HG02852 (cell line): ENCODE data around the gene CRYBA1.

Source experiments
- ATAC-seq: cut with Tn5 transposase; IDR thresholded peaks from one replicate; pipeline ENCODE4 v1.9.1; 2021; ENCODE audit warnings: mild to moderate bottlenecking, moderate library complexity; ENCODE audit not compliant: unreplicated experiment

The CRYBA1 gene

DNA sequence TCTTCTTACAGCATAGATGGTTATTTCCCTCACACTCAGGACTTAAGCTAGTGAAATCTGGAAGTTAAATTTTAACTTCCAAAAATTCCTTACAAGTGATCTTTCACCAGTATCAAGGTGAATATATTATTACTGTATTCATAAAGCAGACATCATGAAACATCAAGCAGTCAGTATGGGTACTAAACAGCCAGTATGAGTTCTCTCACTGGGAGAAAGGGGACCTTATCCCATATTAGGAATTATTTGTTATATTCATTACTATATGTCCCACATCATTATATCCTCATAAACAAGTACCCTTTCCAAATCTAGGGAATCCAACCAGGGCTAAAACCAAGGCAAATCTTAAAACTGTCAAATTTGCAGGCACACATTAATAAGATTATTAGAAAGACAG, 32.0 kb downstream of the CRYBA1 start:
- no peak for ATAC-seq

DNA sequence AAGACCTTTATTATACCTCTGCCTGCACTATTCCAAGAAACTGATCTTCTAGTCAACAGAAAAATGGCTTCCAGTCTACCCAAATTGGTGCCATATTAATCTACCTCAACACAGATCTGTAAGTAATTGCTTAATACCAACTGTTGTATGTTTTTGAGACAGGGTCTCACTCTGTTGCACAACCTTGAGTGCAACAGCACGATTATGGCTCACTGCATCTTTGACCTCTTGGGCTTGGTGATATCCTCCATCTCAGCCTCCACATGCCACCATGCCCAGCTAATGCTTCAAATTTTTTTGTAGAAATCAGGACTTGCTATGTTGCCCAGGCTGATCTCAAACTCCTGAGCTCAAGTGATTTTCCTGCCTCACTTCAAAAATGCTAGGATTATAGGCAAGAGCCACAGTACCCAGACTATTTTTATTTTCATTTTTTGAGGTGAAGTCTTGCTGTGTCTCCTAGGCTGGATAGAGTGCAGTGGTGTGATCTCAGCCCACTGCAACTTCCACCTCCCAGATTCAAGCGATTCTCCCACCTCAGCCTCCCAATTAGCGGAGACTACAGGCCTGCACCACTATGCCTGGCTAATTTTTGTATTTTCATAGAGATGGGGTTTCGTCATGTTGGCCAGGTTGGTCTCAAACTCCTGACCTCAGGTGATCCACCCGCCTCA, 32.9 kb downstream of the CRYBA1 start:
- no peak for ATAC-seq

DNA sequence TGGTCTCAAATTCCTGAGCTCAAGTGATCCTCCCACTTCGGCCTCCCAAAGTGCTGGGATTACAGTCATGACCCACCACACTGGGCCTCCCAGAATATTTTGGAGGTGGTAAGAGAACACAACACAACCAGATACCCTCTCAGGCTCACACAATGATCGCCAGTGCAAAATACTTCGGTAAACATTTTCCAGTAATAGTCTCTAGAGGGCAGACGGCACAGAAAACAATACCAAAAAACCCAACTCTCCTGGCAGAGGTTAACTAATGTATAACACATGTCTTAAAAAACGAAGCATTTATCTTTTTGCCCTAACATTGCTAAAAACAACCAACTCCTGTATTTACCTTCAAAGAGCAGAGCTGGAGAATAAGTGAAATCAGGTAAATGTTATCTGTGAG, 36.8 kb downstream of the CRYBA1 start:
- ATAC-seq = no peak

DNA sequence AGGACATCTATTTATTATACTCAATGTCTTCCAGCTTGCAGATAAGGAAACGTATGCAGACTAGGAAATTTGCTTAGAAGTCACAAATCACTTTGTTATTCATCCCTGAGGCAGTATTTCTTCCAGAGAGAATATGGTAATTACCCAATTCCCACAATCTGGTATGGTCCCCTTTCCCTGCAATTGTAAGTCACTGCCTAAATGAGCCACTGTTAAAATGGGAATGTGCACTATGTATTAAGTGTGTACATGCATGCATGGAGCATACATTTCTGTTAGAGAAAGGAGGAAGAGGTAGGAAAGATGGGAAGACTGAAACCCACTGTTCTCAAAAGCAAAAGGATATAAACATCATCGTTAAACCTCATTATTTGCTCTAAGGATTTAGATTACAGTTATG, 37.3 kb downstream of the CRYBA1 start:
- no peak for ATAC-seq

DNA sequence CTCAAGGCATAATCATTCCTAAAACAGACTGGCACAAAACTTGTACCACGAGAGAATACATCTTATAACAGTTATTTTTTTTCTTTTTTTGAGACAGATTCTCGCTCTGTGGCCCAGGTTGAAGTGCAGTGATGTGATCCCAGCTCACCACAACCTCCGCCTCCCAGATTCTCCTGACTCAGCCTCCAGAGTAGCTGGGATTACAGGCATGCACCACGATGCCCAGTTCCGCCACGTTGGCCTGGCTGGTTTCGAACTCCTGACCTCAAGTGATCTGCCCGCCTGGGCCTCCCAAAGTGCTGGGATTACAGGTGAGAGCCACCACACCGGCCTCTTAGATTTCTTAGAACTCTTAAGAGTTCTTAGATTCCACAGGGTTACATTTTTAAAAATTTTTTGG, 43.2 kb downstream of the CRYBA1 start:
- ATAC-seq = no peak

DNA sequence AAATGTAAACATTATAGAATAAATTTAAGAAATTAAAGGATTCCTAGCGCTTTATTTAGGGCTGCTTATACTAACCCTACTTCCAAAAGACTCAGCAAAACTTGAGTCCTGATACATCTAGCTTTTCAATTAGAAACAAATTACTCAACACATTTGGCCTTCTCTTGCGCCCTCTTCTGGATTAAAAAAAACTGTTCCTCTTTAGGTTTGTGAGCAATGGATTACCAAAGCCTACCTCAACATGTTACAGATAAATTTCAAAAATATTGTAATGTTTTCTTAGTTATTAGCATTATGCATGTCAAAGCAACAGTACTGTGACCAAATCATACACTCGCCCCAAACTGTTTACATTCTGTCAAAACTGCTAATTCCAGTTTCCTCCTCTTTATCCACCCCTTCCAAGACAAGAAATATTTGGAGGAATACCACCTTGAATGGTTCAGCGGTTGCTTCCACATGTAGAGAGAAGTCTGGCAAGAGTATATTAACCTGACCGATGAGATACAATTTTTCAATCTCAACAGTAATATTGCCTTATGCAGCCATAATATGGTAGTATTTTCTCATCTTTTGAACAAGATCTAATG, 44.6 kb downstream of the CRYBA1 start:
- ATAC-seq = no peak

DNA sequence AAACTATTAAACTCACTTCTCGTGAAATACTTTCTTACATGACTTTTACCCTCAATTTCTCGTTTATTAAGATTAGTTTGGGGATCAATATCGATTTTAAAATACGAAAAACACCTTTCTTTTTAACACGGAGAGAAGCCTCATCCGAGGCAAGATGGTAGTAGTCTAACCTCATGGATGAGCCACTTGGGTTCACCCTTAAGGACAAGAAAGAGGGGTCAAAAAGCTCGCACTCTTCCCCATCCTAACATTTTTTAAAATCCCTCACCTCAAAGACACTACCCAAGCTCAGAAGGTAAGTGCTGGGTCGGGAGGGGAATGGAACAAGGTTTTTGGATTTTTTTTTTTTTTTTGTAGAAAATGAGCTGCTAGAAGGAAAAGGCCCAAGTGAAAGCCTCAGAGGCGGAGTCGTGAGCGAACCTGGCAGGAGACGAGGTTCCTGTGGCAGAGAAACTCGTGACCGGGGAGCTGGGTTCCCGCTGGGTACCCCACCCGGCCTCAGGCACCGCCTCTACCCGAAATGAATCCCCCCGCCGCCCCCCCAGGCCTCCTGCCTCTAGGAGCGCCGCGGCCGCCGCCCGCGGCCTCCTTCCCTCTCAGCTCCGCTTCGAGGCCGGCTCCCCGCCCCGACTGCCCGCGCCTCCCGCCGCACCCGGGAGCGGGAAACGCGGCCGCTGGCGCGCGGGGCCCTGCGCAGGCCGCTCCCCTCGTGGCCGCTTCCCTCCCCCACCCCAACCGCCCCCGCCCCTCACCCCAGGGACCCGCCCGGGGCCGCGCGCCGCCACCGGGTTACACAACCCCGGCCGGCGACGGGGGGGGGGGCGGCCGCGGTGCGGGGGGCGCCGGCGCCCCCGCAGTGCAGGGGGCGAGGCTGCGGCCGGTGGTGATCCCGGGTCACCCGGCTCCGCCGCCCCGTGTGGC, 45.7 kb downstream of the CRYBA1 start:
- ATAC-seq = no peak

DNA sequence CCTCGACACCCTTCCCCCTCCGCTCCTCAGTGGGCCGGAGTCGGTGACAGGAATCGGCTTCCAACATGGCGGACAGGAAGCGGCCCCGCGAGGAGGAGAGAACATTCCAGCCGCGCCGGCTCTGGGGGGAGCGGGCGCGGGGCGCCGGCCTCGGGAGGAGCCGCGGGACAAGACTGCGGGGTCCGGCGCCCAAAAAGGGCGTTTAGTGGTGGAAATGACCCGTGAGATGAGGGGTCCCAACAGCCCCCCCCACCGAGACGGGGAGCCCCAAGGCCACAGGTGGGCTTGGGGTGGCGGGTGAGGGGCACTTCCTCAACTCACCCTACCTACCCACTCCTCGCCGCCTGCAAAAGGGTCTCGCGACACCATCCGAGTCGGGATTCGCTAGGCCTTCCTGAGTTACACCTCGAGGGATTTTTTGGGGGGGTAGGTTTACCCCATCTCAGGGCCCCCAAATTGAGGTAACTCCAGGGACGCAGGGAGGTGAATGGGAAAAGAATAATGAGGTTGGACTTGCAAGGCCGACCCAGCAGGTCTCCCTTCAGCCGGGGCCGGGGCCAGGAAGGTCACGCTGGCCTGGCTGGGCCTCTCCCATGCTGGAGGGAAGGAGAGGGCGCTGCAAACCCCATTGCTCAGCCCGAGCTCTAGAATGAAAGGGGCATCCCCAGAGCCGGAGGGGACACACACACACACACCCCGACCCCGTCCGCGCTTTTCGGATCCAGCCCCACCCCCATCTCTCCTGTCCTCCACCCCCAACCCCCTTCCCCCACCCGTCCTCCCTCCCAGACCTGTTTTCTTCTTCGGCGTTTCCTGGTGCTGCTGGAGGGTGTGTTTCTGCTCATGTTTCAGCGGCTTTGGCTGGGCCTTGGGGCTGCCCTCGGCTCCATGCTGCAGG, 46.6 kb downstream of the CRYBA1 start:
- ATAC-seq = no peak

DNA sequence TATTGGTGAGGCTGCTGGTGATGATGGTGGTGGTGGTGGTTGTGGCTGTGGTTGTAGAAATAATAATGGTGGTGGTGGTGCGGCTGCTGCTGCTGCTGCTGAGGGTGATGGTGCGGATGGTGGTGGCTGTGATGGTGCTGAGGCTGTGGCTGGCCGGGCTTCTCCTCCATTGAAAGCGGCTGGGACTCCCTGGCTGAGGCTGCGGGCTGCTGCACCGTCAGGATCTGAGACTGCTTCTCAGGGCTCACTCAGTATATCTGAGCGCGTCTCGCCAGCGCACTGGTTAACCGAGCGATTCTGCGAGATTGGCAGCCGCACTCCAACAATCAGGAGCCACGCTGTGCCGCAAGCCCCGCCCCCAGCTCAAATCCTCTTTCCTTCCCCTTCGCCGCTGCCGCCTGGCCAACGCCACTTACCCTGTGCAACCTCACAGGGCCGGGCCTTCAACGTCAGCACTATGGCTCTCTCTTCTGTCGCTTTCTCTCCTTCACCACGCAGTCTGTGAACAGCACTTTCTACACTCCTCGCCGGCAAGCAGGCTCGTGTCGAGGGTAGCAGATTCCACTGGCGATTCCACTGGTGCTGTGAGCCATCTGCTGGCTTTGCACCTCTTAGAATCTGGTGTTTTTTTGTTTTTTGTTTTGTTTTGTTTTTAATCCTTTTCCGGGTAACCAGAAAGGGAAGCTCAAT, 47.4 kb downstream of the CRYBA1 start, which contains the start of gene NUFIP2:
TSS of gene NUFIP2 (minus strand) at position 259 of the 690 bp plus-strand sequence. CDS start at position 170, 89 bp downstream.
- ATAC-seq = peak; percentile 88

DNA sequence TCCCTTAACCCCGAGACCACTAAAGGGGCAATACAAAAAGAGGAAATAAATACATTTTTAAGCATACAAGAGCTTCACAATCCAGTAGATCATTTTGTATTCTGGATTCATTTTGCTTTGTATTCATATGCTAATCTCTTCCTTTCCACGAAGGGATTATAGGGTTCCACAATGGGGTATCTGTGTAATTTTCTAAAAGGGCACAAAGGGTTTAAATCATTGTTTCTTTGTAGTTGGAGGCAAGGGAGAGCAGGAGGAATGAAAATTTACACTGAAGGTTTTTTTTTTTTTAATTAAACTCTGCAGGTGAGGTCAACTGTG, 47.9 kb downstream of the CRYBA1 start:
- ATAC-seq = no peak

DNA sequence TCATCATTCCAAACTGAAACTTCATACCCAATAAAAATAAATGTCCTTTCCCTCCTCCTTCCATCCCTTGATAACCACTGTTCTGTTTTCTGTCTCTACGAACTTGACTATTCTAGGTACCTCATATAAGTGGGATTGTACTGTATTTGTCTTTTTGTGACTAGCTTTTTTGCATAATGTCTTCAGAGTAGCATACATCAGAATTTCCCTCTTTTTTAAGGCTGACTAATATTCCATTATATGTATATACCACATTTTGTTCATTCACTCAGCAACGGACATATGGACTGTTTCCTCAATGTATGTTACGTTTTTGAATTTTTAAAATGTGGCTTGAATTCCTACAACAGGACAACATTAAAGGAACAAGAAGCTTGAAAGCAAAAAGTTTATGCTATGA, 48.8 kb downstream of the CRYBA1 start:
- no peak for ATAC-seq

DNA sequence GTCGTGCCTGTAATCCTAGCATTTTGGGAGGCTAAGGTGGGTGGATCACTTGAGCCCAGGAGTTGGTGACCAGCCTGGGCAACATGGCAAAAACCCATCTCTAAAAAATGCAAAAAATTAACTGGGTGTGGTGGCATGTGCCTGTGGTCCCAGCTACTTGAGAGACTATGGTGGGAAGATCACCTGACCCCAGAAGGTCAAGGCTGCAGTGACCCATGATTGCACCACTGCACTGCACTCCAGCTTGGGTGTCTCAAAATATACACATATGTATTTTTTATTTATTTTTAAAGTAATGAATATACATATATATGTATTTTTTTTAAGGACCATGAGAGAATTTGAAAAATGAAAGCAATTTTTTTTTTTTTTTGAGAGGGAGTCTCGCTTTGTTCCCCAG, 52.4 kb downstream of the CRYBA1 start:
- no peak for ATAC-seq

DNA sequence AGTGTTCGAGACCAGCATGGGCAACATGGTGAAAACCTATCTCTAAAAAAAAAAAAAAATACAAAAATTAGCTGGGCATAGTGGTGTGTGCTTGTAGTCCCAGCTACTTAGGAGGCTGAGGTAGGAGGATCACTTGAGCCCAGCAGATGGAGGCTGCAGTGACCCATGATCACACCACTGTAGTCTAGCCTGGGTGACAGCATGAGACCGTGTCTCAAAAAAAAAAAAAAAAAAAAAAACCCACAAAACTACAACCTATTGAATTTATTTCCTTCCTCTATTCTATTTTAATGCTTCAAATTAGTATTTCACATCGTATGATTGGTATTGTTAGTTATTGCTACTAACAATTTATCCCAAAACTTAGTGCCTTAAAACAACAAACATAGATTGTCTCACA, 56.7 kb downstream of the CRYBA1 start:
- ATAC-seq = no peak
